HG03139 (cell line): ENCODE results near the gene POTED.
"Not testable (repeated sequence)": the region's sequence is repeated elsewhere in the genome, so short reads cannot be mapped to it uniquely, and the experiment has no call there.

Experiments used
- ATAC-seq: cut with Tn5 transposase; IDR thresholded peaks from one replicate; pipeline ENCODE4 v1.9.1; 2021; ENCODE audit not compliant: unreplicated experiment

The POTED gene

DNA sequence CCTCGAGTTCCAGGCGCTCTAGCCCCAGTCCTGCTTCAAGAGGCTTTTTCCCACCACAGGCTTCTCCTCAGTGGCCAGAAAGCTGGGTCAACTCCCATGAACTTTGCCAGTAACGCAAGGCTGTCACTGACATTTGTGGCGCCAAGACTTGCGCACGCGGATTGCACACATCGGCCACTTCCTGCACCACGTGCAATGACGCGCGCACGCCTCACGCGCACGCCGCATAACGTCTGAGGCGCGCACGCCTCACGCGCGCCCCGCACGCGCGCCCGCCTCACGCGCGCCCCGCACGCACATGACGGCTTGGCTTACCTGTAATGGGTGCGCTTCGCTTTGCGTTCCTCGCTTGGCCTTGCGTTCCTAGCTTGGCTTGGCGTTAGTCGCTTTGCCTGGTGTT is at the start of gene POTED:
Gene POTED (plus strand): TSS at position 301 of the 400 bp plus-strand sequence. CDS start 452 bp downstream, outside the sequence.
- not testable (repeated sequence) for ATAC-seq

DNA sequence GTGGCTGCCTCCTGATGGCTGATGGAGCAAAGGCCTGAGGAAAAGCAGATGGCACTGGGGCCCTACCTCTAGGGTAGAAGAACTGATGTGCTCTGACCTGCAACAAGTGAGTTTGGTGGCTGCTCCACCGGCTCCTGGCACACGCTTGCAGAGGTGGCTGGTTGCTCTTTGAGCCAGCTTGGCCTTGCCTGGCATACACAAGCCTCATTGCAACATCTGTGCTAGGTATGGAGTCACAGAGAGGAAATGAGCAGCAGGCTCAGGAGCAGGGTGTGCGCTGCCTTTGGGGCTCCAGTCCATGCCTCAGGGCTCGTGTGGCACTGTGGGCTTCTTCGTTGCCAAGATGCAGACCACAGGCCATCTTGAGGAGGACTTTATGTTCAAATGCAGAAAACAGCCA is 40.5 kb downstream of the POTED start:
- ATAC-seq, result not testable (repeated sequence)

DNA sequence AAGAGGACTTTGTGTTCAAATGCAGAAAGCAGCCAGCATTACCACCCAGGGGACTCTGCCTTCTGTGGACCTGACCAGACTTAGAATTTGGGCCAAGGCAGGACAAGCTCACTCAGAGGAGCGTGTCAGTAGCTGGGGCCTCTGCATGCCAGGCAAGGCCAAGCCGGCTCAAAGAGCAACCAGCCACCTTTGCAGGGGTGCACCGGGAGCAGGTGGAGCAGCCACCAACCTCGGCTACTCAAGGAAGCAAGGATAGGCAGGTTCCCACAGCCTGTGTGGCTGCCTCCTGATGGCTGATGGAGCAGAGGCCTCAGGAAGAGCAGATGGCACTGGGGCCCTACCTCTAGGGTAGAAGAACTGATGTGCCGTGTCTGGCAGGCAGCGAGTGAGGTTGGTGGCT is 42.2 kb downstream of the POTED start:
- not testable (repeated sequence) for ATAC-seq
